GM23248 (cell line): ENCODE results near the gene ZC3H7A. TPM values are rescaled to one million over a fixed set of nuclear protein-coding genes. Genes with fewer than 3 reads are reported as not detected.

ENCODE experiments used
- DNase-seq: peaks from one replicate; pipeline ENCODE4 v3.0.0-alpha.2; 2015
- H2AFZ ChIP-seq: fragments of 200-600 bp; sonication (generic); 2 replicates; pipeline ENCODE4 v1.6.1; 2016; ENCODE audit warnings: antibody characterized with exemption
- H3F3A ChIP-seq: fragments of 200-600 bp; sonication (generic); 2 replicates; pipeline ENCODE4 v1.6.1; 2016; ENCODE audit warnings: mild to moderate bottlenecking, antibody characterized with exemption, mixed run types; ENCODE audit not compliant: insufficient read depth
- H3K27ac ChIP-seq: fragments of 200-600 bp; sonication (generic); 2 replicates; pipeline ENCODE4 v1.5.1; 2016; ENCODE audit warnings: mild to moderate bottlenecking
- H3K27me3 ChIP-seq: fragments of 200-600 bp; sonication (generic); replicated peaks from 2 replicates; pipeline ENCODE4 v1.6.1; 2016; ENCODE audit warnings: mild to moderate bottlenecking; ENCODE audit not compliant: insufficient read depth
- H3K36me3 ChIP-seq: fragments of 200-600 bp; sonication (generic); 2 replicates; pipeline ENCODE4 v1.6.1; 2016; ENCODE audit warnings: low read depth, mild to moderate bottlenecking
- H3K4me1 ChIP-seq: fragments of 200-600 bp; sonication (generic); 2 replicates; pipeline ENCODE4 v1.6.1; 2016; ENCODE audit warnings: mild to moderate bottlenecking; ENCODE audit not compliant: insufficient read depth
- H3K4me2 ChIP-seq: fragments of 200-600 bp; sonication (generic); one replicate; pipeline ENCODE4 v1.6.1; 2016; ENCODE audit warnings: mild to moderate bottlenecking; ENCODE audit not compliant: unreplicated experiment
- H3K4me3 ChIP-seq: fragments of 200-600 bp; sonication (generic); 2 replicates; pipeline ENCODE4 v1.5.1; 2016; ENCODE audit warnings: mild to moderate bottlenecking
- H3K79me2 ChIP-seq: fragments of 200-600 bp; sonication (generic); 2 replicates; pipeline ENCODE4 v1.6.1; 2016; ENCODE audit warnings: mild to moderate bottlenecking; ENCODE audit not compliant: insufficient read depth
- H3K9ac ChIP-seq: fragments of 200-600 bp; sonication (generic); 2 replicates; pipeline ENCODE4 v1.6.1; 2016; ENCODE audit warnings: mild to moderate bottlenecking
- H3K9me2 ChIP-seq: fragments of 200-600 bp; sonication (generic); 2 replicates; pipeline ENCODE4 v1.6.1; 2016; ENCODE audit warnings: mixed run types, mild to moderate bottlenecking, moderate library complexity; ENCODE audit not compliant: insufficient read depth
- H3K9me3 ChIP-seq: fragments of 200-600 bp; sonication (generic); one replicate; pipeline ENCODE4 v1.6.1; 2017; ENCODE audit warnings: low read depth
- H4K20me1 ChIP-seq: fragments of 200-600 bp; sonication (generic); 2 replicates; pipeline ENCODE4 v1.6.0; 2016; ENCODE audit not compliant: insufficient read depth
- EZH2 ChIP-seq: fragments of 200-600 bp; sonication (generic); IDR thresholded peaks from 2 replicates; pipeline ENCODE4 v1.6.1; 2018; ENCODE audit warnings: antibody characterized with exemption, mild to moderate bottlenecking; ENCODE audit not compliant: insufficient read depth, poor library complexity, severe bottlenecking
- EZH2phosphoT487 ChIP-seq: fragments of 200-600 bp; sonication (generic); IDR thresholded peaks from 2 replicates; pipeline ENCODE4 v1.6.1; 2018; ENCODE audit warnings: antibody characterized with exemption, moderate library complexity, mild to moderate bottlenecking, low read depth; ENCODE audit not compliant: insufficient read depth
- WGBS, 2 experiments: methylation state at CpG; one replicate each; pipeline ENCODE4 v1.1.6; 2015 to 2017; ENCODE audit warnings: low lambda C conversion rate in 2 of 2, low coverage in 1 of 2; ENCODE audit errors: missing lambda C conversion rate in 2 of 2; 5-methylcytosine and 5-hydroxymethylcytosine counted together
- in situ Hi-C: fragments of 300-500 bp; cut with MboI; formaldehyde crosslinking; loops from 2 replicates; pipeline ENCODE4 v1.15.0; 2020
- polyA plus RNA-seq: library from polyadenylated mRNA; unstranded; fragments of >200 nt; fragmentation: Nextera tagmentation; extraction: Ambion mirVana; gene quantifications from 2 replicates; pipeline ENCODE4 v1.2.1, GENCODE V29; 2016
- total RNA-seq: library from RNA; depleted of rRNA; stranded (reverse); fragments of >200 nt; shearing (Covaris generic); gene quantifications from 2 replicates; pipeline ENCODE4 v1.2.3, GENCODE V29; 2014

ZC3H7A gene
- total and polyA plus RNA-seq, 2 experiments from 2014 or later, result 33.6 to 48.0 TPM

DNA sequence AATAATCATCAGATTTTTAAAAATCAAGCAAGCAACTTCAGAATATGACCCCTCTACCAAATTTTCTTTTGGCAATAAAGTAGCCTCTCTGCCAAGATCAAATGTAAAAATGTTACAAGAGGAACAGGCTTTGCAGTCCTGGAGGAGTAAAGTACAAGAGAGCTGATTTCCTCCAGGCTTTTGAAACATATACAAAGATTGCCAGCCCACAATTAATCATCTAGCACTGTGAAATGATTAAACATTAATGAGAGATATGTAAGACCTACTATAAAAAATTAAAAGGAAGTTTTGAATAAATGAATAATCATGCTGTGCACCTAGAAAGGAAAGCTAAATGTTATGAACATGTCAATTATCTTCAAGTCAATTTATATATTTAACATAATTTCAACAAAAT, 80.7 kb downstream of the ZC3H7A start:
- in situ Hi-C loops, result no loop called here
- no peak overlapping the region for H2AFZ ChIP-seq
- H3K27ac ChIP-seq, result no peak overlapping the region
- H3K27me3 ChIP-seq, result no peaks in the 10 kb centered on the region
- H3K9ac ChIP-seq, result no peak overlapping the region
- no peak overlapping the region for H3K4me2 ChIP-seq
- H4K20me1 ChIP-seq, result no peaks in the 10 kb centered on the region
- H3K79me2 ChIP-seq, result peaks cover 35% of the 10 kb centered on the region
- H3K4me3 ChIP-seq, result no peak overlapping the region
- H3K4me1 ChIP-seq, result no peaks in the 10 kb centered on the region
- H3K9me3 ChIP-seq, result no peaks in the 10 kb centered on the region
- H3K36me3 ChIP-seq, result peaks cover 42% of the 10 kb centered on the region
- peaks cover 35% of the 10 kb centered on the region; the same call in 1 of the 2 replicates for H3F3A ChIP-seq
- TF ChIP-seq EZH2phosphoT487 (no peak), EZH2 (no peak)
- DNase-seq, result no peak
- H3K9me2 ChIP-seq, result no peaks in the 10 kb centered on the region

DNA sequence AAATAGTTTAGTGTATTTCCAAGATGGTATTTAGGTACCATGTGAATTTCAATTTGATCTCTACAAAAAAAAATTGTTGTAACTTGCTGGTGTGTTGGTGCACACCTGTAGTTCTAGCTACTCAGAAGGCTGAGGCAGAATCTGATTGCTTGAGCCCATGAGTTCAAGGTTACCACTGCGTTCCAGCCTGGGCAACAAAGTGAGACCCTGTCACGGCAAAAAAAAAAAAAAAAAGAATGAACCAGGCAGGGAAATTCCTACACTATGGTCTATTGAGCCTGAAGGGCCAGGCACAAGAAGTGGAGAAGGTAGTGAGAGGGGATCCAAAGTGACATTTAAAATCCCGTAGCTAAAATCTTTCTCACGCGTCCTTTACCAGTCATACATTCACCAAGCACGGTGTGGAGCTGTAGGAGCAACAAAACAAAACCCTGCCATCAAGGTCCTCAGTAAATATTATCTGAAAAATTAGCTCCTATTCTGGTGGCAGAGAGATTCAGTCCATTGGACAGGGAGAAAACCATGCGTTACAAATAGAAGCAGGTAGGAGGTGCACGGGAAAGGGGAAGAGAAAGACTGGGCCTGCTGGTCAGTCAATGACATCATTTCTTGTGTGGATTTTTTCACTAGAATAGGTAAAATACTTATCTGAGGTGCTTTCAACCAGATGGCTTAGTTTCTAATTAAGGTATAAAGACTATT, 81.7 kb downstream of the ZC3H7A start:
- H3K9me3 ChIP-seq, result no peaks in the 10 kb centered on the region
- no peak for TF ChIP-seq EZH2
- no peak overlapping the region for H2AFZ ChIP-seq
- 84% methylated on average over 8 of the region's 8 CpGs for WGBS, 2 experiments
- no peak for DNase-seq
- in situ Hi-C loops, result no loop called here
- H4K20me1 ChIP-seq, result no peaks in the 10 kb centered on the region
- no peak overlapping the region for H3K9ac ChIP-seq
- H3K27me3 ChIP-seq, result no peaks in the 10 kb centered on the region
- no peak overlapping the region for H3K4me3 ChIP-seq
- H3K9me2 ChIP-seq, result no peaks in the 10 kb centered on the region
- peaks cover 41% of the 10 kb centered on the region for H3K79me2 ChIP-seq
- H3K36me3 ChIP-seq, result peaks cover 32% of the 10 kb centered on the region
- H3K4me2 ChIP-seq, result no peak overlapping the region
- H3K4me1 ChIP-seq, result no peaks in the 10 kb centered on the region
- no peak overlapping the region for H3K27ac ChIP-seq
- peaks cover 35% of the 10 kb centered on the region; the same call in 1 of the 2 replicates for H3F3A ChIP-seq

DNA sequence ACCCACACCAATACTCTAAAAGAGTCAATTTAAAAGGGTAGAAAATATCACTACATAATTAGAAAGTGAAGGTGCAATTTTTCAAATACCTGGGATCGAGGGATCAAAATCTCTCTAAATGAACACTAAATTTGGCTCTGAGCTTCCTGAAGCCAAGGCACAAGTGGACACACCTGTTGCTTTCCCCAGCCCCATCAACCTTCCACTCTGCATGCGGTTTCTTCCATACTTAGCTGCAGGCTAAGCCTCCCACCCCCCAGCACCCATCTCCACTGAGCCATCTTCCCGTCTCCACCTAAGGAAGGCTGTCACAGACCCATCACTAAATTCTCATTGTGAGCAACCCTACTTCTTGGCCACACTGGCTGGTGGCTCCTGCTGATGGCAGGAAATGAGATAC, 84.9 kb downstream of the ZC3H7A start:
- in situ Hi-C loops, result no loop called here
- 95 to 99% methylated on average over 3 of the region's 3 CpGs for WGBS, 2 experiments
- no peaks in the 10 kb centered on the region for H4K20me1 ChIP-seq
- peaks cover 14% of the 10 kb centered on the region for H3K4me1 ChIP-seq
- no peak for TF ChIP-seq EZH2phosphoT487
- no peak for TF ChIP-seq EZH2
- H3K9me3 ChIP-seq, result no peaks in the 10 kb centered on the region
- DNase-seq, result no peak
- H3K9ac ChIP-seq, result no peak overlapping the region
- H3K36me3 ChIP-seq, result peaks cover 25% of the 10 kb centered on the region; the same call in 1 of the 2 replicates
- no peak overlapping the region for H3K4me3 ChIP-seq
- H3F3A ChIP-seq, result peaks cover 31% of the 10 kb centered on the region
- H3K27ac ChIP-seq, result no peak overlapping the region
- H3K79me2 ChIP-seq, result peaks cover 39% of the 10 kb centered on the region
- no peaks in the 10 kb centered on the region for H3K27me3 ChIP-seq
- H2AFZ ChIP-seq, result no peak overlapping the region
- H3K4me2 ChIP-seq, result no peak overlapping the region
- no peaks in the 10 kb centered on the region for H3K9me2 ChIP-seq

DNA sequence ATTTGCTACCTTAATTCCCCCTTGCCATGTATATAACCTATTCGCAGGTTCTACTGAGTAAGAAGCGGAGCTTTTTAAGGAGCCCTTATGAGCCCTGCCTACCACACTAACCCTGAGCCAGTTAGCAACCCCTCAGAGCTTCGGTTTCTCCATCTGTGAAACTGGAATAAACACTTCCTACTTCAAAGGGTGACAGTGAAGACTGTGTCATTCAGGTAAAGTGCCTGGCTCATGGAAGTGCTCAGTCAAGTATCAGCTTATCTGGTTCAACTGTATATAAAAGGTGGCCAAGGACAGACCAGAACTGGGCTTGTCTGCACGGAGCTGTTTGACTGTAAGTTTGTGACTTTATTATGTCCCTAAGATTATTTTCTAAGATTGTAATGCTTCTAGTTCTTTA, 85.4 kb downstream of the ZC3H7A start:
- no peak for TF ChIP-seq EZH2
- no peak for TF ChIP-seq EZH2phosphoT487
- Histone ChIP-seq H3K4me1 (peaks cover 14% of the 10 kb centered on the region), H3K4me3 (no peak overlapping the region), H3K36me3 (peaks cover 28% of the 10 kb centered on the region; the same call in 1 of the 2 replicates), H3F3A (peaks cover 29% of the 10 kb centered on the region), H3K79me2 (peaks cover 42% of the 10 kb centered on the region), H3K9ac (no peak overlapping the region), H3K27ac (no peak overlapping the region), H4K20me1 (no peaks in the 10 kb centered on the region), H3K4me2 (no peak overlapping the region), H2AFZ (no peak overlapping the region), H3K27me3 (no peaks in the 10 kb centered on the region), H3K9me2 (no peaks in the 10 kb centered on the region), H3K9me3 (no peaks in the 10 kb centered on the region)
- DNase-seq, result no peak
- 95 to 99% methylated on average over 4 of the region's 4 CpGs for WGBS, 2 experiments
- in situ Hi-C loops, result no loop called here
